ENCODE data around the gene DSCAML1.

The DSCAML1 gene

DNA sequence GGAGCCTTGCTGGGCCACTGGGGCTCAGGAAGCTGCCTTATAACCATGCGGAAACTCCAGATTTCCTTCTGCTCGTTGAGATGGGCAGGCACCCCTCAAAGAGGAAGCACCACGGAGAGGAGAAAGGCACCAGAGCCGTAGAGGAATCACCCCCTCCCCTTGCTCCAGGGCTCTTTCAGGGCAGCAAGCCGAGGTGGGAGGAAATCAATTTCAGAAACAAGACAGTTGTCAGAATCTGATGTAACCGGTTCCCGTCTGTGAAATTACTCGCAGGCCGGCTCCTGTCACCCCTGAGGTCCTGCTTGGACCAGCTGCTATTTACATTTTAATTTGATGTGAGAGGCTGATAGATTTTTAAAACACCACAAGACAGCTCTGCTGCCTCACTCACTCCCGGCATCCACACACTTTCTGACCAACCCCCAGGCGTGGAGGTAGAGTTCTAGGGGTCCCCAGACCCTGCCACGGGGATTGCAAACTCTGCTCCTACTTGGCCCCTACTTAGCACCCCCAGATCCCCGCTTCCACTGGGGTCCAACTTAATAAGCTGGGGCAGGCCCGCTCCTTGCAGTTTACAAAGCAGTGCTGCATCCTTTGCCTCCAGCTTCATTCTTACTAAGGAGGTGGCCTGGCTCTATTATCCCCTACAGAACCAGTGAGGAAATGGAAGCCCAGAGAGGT, 306.9 kb downstream of the DSCAML1 start:
- DNase-seq (ENCODE audit: low spot score): no peak

DNA sequence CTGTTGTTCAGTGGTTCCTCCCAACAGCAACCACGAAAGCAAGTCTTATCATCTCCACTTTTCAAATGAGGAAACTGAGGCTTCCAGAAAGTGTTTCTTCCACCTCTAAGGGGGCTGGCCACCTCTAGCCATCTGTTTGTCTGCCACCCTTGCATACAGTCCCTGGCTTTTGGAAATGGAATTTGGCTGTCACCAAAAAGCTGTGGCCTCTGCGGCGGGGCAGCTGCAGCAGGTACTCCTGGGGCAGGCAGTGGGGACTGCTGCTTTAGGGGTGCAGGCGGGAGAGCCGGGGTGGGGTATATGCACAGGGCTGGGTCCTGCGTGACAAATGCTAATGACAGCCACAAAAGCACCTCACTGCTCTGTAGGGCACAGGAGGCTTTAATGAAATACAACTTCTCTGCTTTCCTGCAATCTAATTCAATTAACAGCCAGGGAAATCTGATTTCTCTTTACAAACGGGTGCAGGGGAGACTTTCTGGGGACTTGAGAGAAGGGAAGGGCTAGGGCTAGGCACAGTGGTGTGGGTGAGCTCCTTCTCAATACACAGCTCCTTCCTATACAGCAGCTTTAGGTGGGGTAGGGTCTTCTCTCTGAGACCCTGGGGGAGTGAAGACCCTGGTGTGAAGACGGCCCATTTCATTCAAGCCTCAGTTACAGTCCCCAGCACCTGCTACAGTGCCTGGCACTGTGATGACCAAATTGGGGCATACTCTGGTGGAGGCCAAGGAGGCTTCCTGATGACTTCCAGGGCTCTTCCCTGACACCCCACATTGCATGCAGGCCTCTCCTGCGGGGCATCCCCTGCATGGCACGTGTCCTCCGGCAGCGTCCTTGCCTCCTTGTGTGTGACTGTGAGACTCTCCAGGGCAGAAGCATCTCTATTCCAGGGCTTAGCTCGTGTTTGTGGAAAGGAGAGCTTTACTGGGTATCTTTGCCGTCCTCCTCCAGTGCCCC, 307.7 kb downstream of the DSCAML1 start:
- no peak for DNase-seq (ENCODE audit: low spot score)

DNA sequence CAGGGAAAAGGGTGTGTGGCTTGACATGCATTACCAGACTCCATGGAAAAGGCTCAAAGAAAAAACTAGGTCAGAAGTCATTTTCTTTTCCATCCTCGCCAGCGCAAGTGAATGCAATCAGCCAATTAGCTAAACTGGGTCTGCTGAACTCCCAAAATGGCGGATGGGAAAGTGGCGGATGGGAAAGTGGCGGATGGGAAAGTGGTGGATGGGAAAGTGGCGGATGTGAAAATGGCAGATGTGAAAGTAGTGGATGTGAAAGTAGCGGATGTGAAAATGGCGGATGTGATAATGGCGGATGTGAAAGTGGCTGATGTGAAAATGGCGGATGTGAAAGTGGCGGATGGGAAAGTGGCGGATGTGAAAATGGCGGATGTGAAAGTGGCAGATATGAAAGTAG, 311.0 kb downstream of the DSCAML1 start:
- DNase-seq (ENCODE audit: low spot score): no peak

DNA sequence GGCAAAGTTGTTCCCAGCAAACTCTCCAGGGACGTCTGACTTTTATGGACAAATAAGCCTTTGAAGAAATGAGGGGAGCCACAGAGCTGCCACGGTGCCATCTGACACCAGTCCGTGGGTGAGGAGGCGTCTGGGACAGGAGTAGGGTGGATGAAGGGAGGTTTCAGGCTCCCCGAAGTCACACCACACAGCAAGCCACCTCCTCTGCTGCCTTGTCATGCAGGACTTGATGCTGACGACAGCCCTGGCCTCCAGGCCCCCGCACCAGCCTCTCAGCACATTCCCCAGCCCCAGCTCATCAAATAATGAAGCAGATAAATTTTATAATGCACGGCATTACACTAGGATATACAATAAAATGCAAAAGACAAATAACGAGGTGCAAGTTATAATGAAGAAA, 312.9 kb downstream of the DSCAML1 start:
- DNase-seq (ENCODE audit: low spot score): no peak

DNA sequence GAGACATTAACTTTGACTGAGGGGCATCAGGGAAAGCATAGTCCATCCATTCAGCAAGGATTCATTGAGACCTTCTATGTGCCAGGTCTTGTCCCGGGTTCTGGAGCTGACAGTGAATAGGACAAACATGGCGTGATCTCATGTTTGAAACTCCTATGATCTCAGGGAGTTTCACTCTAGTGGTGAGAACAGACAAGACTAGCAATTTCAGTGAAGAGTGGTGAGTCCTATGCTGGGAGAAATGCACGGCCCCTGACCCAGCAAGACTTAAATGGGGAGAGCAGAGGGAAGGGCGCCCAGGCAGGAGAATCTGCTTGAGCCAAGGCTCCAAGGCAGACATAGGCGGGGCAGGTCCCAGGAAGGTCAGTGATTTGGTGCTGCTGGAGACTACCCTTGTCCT, 313.6 kb downstream of the DSCAML1 start:
- no peak for DNase-seq (ENCODE audit: low spot score)

DNA sequence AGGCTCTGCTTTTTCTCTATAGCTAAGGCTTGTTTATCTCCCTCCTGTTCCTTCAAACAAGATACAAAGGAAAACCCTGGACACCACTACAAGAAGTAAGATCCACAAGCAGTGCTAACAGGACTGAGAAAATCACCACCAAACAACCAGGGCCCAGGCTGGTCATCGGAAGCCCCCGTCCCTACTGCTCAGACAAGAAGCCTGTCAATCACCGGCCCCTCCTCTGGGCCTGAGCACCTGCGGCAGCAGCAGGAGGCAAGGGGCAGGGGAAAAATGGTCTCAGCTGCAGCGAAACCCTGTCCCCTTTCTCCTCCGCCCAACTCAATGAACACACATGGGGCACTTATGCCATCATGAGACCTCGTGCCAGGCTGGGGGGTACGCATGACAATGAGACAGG, 314.1 kb downstream of the DSCAML1 start:
- DNase-seq (ENCODE audit: low spot score): no peak

DNA sequence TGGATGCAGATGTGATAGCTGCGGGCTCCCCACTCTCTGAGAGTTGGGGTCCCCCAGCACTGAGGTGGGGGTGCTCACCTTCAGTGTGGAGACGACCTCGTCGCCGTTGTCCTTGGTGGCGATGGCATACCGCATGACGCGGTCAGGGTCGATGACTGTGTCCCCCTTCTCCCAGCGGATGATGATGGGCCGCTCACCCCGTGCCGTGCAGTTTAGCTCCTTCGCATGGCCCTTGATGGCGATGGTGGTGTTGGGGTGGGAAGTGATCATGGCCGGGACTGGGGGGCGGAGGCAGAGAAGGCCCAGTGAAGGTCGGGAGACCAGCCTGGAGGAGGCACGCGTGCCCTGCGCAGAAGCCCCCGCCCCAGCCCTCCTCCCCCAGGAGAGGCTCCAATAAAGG, 315.1 kb downstream of the DSCAML1 start:
- no peak for DNase-seq (ENCODE audit: low spot score)

DNA sequence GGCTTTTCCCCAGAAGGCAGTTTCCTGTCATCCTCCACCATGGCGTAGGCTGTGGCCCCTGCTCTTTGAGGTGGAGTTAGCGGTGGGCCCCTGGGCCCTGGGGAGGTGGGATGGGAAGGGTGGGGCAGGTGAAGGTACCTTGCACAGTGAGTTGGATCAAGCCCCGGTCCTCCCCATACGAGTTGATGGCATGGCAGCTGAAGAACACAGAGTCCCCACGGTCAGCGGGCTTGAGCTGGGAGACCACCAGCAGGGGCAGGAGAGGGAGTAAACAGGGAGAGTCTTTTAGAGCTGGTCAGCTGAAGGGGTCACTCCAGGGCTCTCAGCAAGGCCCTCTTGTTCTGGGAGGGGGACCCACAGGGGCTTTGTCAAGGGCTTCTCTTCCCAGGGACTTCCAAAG, 316.0 kb downstream of the DSCAML1 start:
- no peak for DNase-seq (ENCODE audit: low spot score)

DNA sequence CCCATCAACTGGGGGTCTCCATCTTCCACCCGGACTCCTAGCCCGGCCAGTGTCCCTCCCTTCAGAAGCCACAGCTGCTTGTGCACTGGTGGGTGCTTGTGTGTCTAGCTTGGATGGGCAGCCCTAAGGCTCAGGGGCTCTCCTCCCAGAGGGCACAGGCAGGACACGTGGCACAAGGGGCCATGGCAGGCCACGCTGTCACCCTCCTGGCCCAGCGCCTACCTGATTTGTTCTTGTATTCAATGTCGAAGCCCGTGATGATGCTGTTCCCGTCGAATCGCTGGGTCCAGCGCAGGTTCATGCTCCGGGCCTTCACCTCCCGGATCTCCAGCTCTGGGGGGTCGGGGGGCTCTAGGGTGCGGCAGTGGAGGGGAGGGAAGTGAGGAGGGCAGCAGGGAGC, 316.8 kb downstream of the DSCAML1 start:
- DNase-seq (ENCODE audit: low spot score): no peak

DNA sequence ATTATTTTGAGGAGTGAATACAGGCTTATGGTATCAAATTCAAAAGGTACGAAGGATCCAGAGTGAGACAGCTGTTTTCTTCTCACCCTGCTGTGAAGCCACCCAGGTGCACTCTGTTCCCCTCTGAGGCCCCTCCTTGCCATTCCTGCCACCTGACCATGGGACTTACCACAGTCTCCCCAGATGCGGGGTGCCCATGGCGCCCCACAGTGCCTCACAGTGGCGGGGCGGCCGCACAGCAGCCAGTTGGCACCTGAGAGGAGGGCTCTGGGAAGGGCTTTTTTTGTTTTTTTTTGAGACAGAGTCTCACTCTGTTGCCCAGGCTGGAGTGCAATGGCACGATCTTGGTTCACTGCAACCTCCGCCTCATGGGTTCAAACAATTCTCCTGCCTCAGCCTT, 317.6 kb downstream of the DSCAML1 start:
- DNase-seq (ENCODE audit: low spot score): no peak

DNA sequence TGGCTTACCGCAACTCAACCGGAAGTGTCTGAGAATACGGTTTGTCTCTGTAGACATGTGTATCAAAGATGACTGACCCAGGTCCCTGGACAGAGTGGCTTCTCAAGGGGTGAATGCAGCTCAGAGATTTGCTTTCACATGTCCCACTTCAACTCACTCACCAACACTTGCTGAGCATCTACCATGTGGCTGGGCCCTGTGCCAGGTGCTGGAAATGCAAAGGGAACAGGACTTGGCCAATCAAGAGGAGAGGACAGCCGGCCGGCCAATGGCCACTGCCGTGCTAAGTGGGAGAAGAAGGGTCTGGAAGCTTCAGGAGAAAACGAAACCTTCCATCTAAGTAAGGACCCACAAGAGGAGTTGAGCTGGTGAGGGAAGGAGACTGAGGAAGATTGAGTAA, 318.1 kb downstream of the DSCAML1 start:
- no peak for DNase-seq (ENCODE audit: low spot score)

DNA sequence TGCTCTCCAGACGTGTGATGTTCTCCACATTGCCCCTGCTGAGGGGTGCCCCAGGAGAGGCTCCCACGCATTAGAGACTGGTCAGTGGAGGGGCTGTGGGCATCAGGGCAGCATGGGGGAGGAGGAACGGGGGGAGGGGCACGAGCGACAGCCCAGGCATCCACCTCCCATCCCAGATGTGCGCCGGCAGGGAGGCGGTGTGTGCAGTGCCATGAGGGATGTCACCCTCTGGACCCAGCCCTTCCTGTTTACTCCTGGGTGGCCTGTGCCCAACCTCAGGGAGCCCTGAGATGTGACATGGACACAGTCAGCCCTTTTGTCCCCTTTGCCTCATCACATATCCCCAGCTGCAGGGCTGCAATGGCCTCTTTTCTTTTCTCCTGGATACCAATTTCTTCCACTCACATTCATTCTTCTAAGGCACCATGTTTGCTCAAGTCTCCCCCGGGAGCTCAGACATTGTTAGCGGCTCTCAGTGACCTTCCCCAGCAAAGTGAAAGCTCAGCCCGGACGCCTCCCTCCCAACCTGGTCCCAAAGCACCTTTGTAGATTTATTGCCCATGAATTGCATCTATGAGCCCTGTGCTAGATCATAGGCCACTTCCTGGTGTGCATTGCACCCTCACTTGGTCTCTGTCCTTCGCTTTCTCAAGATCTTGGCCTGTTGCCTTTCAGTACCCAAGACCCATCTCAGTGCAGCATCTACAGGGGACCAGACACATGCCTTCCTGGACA, 318.7 kb downstream of the DSCAML1 start:
- DNase-seq (ENCODE audit: low spot score): no peak

DNA sequence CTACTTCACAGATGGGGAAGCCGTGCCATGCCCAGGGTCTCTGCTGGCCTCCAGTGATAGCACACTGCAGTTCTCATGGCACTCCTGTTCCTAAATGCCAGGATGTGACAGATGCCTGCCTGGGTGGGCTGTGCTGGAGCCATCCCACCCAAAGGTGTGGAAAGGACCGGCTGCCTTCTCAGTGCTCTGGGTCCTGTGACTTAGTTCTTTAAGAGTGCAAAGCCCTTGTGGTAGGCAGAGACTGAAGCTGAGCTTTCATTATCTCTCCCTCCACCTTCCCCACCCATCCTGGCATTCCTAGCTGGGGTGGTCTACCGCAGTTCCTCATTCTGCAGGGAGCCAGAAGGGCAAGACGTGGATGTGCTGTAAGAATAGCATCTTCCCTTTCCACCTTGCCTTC, 319.3 kb downstream of the DSCAML1 start:
- no peak for DNase-seq (ENCODE audit: low spot score)

DNA sequence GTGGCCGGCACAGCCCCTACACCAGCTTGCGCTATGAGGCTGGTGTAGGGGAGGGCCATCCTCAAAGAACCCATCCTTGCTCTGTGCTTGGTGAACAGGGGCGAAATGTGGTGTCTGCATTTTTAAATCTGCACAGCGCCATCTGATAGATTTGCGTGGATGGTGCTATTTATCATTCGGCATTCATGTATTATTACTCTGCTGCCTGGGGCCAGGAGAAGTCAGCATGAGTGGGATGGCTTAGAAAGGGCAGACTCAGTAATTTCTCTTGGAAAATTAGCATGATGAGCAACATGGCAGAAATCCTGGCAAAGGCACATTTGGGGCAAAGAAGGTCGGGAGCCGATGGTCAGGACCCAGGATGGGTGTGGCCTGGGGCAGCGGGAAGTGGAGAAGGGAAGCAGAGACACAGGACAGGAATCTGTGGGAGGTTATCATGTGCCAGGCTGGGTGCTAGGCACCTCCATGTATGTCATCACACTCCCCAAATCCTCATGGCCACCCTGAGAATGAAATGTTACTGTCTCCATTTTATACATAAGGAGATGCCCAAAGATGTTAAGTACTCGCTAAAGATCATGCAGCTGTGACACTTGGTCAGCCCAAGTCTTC, 320.4 kb downstream of the DSCAML1 start:
- DNase-seq (ENCODE audit: low spot score): no peak

DNA sequence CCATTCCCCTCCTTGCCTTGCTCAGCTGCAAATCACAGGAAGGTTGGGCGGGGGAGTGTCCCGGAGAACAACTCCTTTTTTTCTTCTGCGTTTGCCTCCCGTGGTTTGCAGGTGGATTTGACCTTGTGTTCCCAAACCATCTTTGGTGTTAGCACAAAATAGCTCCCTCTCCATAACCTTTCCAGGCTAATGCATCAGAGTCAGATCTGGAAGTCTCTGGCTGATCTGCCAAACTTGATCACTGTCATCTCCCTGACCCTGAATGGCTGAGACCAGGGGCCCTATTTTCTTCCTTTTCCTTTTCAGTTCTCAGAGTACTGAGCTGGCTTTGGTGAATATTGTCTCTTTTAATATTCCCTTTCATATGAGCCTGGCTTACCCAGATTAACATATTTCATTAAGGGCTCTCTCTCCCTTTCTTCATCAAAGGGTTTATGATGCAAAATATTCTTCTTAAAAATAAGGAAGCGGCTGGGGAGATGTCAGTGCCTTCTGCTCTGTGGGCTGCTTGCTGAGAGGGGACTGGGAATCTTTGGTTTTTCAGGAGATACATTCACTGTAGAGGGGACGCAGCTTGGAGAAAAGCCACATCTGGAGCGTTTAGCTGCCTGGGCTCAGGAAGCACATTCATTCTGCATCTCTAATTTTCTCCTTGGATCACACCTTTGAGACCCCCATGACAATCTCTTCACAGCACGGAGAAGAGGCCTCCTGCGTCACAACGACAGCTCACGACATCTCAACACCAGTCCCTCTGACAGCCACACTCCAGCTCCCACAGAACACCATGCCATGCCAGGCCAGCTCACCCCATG, 321.1 kb downstream of the DSCAML1 start:
- no peak for DNase-seq (ENCODE audit: low spot score)

DNA sequence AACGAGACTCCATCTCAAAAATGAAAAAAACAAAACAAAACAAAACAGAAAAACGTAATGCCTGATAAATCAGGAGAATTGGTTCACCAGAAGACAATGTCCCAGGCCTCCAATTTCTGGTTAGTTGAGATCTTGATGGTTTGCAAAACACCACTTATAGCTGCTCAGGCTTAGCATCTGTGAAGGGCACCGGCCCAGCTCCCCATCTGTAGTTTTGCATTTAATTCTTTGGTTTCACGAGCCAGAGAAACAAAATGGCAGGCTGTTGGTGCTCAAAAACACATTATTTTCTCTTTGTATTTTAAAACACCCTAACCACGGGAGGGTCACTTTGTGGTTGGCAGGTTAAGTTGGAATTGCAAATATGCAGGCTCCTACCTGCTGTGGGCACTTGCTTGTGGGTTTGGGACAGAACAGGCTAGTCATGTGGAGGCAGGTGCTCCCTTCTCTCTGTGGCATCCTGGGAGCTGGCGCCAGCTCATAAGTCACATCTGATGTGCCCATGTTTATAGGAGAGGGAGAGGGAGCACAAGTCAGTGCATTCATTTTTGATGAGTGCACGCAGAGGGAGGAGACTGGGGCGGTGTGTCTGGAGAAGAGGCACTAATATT, 323.4 kb downstream of the DSCAML1 start:
- DNase-seq (ENCODE audit: low spot score): no peak

DNA sequence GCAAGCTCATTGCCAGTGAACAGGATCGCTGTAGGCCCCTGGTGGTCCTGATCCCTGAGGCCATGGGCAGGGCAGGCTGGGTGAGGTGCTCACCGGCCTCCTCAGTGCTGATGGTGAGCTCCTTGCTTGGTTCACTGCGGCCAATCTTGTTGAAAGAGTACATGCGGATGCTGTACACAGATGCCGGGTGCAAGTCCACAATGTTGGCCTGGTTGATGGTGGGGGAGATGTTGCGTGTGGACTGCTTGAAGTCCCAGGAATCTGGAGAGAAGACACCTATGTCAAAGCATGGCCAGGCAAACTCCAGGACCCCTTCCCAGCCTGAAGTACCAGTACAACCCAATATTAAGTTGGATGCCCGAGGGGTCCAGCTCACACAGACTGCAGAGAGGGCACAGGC, 325.2 kb downstream of the DSCAML1 start:
- no peak for DNase-seq (ENCODE audit: low spot score)

DNA sequence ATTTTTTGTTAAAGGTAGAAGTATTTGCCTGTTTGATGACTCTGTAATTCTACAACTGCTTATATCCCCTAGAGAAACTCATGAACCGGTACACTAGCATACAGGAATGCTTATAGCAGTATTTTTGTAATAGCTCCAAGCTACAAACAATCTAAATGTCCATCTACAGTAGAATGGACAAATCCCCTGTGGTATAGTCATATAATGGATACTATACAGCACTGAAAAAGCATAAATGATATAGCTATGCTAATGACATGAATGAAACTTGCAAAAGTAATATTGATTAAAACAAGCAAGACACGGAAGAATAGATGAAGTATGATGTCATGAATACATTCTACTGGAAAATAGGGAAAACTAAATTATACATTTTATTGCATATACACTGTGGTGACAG, 326.4 kb downstream of the DSCAML1 start:
- DNase-seq (ENCODE audit: low spot score): no peak

DNA sequence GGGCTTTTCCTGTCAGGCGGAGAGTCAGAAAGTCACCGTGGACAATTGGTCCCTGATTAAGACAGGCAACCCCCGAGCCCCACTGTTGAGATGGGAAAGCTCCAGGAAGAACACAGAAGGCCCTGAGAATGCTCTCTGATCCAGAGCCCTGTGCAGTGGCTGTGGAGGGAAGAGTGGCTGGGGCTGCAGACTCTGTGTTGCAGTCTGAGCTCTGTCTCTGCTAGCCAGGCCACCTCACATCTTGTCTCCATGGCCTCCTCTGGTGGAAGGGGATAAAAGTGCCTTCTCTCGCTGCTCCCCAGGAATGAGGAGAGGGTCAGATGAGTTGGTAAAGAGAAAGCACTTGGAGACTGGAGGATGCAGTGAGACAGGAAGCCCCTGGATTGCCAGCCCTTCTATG, 328.1 kb downstream of the DSCAML1 start:
- DNase-seq (ENCODE audit: low spot score): no peak

DNA sequence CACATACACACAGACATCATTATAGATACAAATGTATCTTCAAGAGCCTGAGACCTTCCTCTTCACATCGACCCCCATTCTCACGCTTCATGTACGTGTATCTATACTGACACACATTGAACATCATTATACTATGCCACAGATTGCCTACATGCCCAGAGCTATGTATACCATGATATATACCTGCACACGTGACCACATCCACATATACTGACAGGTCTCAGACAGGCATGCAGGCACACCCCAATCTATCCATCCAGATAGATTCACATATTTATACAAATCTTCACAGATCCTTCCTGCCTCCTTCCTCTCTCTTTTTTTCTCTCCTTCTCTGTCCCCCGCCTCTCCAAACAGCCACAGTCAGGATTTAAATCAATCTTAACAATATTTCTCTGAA, 329.2 kb downstream of the DSCAML1 start:
- DNase-seq (ENCODE audit: low spot score): no peak

DNA sequence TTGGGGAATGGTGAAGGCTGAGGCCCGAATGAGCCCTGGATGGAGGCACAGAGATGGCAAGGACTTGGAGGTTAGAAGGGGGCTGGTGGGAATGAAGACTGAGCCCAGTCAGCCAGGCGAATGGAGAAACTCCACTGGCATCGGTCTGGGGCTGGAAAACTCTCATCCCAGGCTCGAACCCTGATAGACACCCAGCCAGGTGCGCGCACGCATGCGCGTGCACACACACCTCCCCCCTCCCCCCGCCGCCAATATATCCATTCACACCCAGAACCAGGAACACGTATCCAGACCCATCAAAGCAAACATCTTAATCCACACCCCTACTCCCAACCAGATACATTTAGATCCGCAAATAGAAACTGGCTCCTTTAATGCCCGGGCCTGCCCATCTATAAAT, 330.1 kb downstream of the DSCAML1 start:
- no peak for DNase-seq (ENCODE audit: low spot score)

Measured in HuH-7.5 (cell line).